ENCODE measurements around the gene DLG2.
"Not testable (repeated sequence)": the region's sequence is repeated elsewhere in the genome, so short reads cannot be mapped to it uniquely, and the experiment has no call there.

The DLG2 gene

DNA sequence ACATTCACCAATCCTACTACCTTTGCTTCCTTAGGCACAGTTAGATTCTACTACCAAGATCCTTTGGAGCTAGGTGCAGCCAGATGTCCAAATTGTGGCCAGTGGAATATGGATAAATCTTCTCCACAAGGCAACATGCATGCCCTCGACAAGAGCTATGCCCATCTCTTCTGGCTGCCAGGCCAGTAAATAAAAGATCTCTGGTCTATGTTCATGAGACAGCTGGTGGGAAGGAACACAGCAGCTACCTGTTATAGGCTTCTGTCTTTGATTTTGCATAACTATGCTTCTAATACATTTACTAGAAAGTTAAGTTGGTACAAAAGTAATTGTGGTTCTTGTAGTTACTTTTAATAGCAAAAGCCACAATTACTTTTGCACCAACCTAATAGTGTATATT is 182.7 kb downstream of the DLG2 start:
- no peak for DNase-seq (ENCODE audit: low read depth)

DNA sequence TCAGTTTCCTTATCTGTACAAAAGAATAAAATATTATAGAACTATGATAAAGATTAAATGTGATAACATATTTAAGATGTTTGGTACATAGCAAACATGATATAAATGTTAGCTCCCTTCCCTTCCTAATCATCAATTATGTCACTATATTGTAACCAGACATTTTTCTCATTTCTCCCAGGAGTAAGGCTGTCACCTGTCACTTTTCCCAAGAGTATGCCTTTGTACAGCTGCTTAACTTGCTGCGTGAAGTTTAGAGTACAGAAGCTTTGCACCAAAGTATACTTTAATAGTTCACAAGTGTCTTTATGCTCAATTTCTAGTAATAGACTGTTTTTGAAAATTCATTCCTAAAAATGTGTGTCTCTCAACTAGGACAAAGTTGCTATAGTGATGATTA is 186.9 kb downstream of the DLG2 start:
- DNase-seq (ENCODE audit: low read depth): no peak

DNA sequence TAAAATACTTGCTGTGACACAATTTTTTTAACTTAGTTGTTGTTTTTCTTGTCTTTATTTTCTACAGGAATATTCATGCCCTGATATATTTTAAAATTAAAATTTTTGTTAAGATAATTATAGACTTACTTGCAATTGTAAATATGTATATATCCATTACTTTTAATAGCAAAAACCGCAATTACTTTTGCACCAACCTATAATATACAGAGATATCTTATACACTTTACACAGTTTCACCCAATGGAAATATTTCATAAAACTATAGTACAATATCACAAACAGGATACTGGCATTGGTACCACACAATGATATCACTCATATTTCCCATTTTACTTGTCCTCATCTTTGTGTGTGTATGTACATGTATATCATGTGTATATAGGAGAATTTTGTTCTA is 188.8 kb downstream of the DLG2 start:
- no peak for DNase-seq (ENCODE audit: low read depth)

DNA sequence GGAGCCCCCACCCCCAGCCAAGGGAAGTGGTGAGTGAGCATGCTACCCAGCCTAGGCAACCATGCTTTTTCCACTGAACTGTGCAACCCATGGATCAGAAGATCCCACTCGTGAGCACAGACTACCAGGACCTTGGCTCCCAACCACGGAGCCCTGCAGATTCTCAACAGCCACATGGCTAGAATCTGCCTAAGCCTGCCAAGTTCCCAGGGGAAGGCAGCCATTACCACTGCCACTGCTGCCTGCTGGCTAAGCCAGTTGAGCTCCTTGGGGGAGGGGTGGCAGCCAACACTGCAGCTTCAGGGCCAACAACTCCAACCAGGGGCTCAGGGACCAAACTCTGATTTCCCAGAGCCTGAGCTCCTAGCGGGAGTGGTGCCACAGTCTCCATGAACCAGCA is 195.8 kb downstream of the DLG2 start:
- no peak for DNase-seq (ENCODE audit: low read depth)

DNA sequence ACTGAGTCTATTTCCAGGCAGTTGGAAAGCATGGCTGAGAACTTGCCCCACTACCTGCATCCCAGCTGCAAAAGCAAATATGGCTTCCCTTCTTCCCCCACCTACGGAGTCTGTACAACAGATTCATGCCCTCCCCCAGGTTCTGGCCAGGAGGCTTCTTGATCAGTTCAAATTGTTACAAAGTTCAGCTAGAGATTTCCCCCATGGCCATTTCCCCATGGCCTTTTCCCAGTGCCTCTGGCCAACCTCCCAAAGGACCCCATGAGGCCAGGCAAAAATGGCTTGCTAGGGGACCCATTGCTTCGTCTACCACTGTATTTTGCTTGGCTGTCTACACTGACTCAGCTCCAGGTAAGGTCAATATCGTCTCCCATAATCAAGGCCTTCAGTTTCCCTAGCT is 203.3 kb downstream of the DLG2 start:
- DNase-seq (ENCODE audit: low read depth): no peak

DNA sequence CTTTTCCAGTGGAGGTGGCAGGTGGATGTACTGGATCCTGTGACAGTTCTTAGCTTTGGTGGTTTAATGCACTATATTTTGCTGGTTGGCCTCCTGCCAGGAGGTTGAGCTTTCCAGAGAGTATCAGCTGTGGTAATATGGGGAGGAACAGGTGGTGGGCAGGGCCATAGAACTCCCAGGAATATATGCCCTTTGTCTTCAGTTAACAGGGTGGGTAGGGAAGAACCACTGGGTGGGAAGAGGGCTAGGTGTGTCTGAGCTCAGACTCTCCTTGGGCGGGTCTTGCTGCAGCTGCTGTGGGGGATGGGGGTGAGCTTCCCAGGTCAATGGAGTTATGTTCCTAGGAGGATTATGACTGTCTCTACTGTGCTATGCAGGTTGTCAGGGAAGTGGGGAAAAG is 203.8 kb downstream of the DLG2 start:
- no peak for DNase-seq (ENCODE audit: low read depth)

DNA sequence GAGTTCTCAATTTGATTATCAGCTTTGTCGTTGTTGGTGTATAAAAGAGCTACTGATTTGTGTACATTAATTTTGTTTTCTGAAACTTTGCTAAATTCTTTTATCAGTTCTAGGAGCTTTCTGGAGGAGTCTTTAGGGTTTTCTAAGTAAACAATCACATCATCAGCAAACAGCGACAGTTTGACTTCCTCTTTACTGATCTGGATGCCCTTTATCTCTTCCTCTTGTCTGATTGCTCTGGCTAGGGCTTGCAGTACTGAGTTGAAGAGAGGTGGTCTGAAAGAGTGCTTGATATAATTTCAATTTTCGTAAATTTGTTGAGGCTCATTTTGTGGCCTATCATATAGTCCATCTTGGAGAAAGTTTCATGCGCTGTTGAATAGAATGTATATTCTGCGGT is 213.0 kb downstream of the DLG2 start:
- no peak for DNase-seq (ENCODE audit: low read depth)

DNA sequence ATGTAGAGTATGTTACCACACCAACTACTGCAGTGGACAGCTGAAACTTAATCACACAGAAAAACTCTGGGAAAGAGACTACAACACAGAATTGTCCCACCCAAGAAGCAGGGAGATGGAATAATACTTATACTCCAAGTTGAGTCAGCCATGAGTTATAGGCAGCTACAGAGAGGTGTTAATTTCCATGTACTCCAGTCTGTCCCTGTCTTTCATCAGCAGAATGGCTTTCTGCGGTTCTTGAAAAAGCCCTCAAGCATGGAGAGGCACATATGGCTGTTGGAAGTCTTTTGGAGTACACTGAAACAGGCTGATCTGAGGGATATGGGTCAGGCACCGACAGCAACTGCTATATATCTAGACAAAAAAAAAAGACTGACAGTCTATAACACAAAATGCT is 219.5 kb downstream of the DLG2 start:
- DNase-seq (ENCODE audit: low read depth): no peak

DNA sequence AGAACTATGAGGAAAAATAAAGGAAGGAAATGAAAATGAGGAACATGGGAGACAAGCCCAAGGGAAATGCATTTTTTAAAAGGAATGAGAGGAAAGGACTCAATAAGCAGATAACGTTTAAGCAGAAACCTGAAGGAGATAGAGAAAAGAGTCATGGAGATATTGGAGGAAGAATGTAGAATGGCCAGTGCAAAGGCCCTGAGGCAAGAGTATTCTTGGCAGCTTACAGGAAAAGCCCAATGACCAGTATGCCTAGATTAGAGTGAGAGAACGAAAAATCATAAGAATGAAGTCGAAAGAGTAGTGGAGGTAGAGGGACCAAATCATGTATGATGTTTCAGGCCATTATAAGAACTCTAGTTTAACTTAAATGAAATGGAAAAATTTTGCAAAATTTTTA is 220.3 kb downstream of the DLG2 start:
- no peak for DNase-seq (ENCODE audit: low read depth)

DNA sequence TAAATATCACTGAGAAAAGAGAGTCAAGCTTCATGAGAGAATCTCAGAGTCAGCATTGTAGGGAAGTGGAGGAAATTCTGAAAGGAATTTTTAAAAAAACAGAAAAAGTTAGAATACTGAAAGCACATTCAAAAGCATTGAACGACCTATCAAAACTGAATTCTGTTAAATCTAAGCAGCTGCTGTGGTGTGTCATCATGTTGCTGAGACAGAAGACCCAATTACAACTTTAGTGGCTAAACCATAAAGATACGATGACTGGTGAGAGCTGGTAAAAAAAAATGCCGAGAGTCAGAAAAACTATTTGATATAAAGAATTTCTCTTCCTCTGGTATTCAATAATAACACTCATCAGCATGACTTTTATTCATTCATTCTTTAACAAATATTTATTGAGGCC is 220.8 kb downstream of the DLG2 start:
- DNase-seq (ENCODE audit: low read depth): no peak

DNA sequence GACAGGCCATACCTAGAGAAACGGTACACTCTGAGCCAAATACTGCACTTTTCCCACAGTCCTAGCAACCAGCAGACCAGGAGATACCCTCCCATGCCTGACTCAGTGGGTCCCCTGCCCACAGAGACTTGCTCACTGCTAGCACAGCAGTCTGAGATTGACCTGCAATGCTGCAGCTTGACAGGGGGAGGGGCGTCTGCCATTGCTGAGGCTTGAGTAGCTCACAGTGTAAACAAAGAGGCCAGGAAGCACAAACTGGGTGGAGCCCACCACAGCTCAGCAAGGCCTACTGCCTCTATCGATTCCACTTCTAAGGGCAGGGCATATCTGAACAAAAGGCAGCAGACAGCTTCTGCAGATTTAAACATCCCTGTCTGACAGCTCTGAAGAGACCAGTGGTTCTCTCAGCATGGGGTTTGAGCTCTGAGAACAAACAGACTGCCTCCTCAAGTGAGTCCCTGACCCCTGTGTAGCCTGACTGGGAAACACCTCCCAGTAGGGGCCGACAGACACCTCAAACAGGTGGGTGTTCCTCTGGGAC is 231.6 kb downstream of the DLG2 start:
- not testable (repeated sequence) for DNase-seq (ENCODE audit: low read depth)

DNA sequence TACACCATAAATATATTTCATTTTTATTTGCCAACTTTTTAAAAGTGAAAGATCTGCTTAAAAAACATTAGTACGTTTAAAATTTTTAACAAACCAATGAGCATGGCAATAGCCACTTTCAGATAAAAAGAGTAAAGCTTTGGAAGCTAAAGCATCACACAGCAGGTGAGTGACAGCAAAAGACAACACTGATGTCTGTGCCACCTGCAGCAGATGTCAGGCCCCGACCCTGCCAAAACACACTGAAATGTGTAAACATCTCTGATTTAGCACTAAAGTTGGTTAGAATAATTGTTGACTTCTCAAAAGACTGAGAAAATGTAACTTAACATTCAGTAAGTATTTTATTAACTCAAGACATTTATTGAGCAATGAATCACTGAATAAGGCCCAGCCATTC is 232.9 kb downstream of the DLG2 start:
- DNase-seq (ENCODE audit: low read depth): no peak

DNA sequence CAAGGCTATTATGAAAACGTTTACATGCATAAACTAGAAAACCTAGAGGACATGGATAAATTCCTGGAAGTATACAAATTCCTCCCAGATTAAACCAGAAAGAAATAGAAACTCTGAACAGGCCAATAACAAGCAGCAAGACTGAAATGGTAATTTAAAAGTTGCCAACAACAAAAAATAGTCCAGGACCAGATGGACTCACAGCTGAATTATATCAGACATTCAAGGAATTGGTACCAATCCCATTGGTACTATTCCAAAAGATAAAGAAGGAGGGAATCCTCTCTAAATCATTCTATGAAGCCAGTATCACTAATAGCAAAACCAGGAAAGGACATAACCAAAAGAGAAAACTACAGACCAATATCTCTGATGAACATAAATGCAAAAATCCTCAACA is 236.0 kb downstream of the DLG2 start:
- no peak for DNase-seq (ENCODE audit: low read depth)

DNA sequence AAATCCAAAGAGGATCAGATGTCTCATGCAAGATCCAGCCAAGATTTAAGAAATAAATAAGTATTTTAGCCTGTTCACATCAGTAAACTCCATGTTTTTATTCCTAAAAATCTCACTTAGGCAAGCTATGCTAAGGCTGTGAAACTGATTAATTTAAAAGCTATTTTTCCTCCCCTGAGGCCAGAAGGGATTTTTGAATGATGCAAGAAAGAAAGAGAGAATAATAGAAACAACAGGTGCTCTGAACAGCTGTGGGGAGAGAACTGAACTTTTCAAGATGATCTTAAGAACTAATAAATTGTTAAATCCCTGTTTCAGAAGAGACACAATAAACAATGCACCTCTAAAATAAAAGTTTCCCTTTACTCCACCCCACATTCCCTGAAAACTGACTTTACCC is 241.6 kb downstream of the DLG2 start:
- DNase-seq (ENCODE audit: low read depth): no peak

DNA sequence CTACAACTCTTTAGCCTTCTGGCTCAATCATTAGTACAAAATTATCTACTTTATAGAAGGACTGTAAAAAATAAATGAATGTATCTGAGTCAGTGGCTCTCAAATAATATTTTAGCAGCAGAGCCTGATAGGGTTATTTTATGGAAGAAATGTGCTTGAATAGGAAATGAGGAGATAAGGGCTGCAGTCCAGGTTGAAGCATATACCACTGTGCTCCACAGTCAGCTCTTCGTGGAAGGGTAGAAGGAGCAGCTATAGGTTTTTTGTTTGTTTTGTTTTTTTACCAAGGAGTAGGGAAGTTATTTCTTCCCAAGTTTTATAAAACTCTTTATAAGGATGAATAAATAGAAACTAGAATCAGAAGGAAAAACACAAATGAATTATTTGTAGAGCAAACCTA is 242.0 kb downstream of the DLG2 start:
- DNase-seq (ENCODE audit: low read depth): no peak

DNA sequence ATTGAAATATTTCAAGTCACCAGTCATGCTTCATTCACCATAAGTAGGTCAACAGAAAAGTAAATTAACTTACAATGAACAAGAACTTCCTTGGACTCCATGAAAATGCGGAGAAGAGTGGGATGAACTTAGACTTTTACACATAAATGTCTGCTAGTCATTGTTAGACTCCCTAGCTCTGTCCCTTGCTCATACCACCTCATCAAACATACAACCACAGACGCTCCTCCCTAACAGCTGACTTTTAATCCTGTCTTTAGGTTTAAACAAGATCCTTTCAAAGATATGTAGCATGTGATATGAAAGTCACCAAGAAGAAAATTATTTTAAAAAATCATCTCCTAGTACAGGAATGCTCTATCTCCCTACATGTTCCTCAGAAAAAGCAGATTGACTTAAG is 248.1 kb downstream of the DLG2 start:
- no peak for DNase-seq (ENCODE audit: low read depth)

DNA sequence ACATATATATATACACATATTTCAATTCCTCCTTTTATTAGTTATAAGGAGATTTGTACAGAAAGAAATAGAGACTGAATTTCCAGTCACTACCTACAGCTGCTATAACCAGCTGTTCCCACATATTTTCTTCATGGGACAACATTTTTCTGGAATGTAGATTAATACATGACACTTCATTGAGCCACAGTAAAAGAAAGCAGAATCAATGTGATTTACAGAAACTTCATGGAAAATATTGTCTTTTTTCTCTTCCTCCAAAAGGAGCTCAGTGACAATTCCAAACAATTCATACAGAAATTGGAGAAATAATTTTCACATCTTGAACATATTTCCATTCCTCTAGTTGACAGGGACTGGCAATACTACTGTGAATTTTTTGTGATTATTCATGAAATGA is 249.2 kb downstream of the DLG2 start:
- DNase-seq (ENCODE audit: low read depth): no peak

DNA sequence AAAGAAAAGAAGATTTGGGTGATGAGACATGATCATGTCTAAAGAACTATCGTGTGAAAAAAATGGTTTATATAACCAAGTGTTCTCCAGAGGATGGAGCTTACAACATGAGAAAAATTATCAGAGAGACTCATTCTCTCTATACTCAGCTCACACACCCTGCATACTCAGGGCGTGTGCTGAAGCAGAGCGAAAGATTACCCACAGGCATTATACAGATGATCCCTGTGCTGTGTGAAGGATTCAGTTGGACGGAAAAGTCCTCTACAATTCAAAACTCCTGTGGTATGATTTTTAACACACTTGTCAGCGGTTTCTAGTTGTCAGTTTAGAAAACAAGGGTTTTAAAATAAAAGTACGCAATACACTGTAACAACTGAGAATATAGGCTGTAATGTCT is 267.3 kb downstream of the DLG2 start:
- DNase-seq (ENCODE audit: low read depth): no peak

DNA sequence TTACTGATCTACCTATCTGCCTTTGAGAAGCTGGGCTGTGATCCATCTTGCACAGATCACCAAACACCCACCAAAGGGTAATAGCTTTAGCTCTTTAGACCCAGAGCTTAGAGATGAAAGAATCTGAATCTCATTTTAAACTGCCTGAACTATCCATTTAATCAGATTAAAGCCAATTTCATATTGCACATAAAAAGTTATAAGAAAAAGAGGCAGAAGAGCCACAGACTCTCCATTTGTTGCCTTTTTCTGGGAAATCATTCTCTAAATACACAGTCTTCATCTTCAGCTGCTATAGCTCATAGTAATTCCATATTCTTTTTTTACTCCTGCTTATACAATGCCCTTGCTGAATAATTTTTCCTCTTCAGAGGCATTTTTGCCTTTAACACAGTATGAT is 271.2 kb downstream of the DLG2 start:
- no peak for DNase-seq (ENCODE audit: low read depth)

DNA sequence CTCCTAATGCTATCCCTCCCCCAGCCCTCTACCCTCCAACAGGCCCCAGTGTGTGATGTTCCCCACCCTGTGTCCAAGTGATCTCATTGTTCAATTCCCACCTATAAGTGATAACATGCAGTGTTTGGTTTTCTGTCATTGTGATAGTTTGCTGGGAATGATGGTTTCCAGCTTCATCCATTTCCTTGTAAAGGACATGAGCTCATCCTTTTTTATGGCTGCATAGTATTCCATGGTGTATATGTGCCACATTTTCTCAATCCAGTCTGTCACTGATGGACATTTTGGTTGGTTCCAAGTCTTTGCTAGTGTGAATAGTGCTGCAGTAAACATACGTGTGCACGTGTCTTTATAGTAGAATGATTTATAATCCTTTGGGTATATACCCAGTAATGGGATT is 277.6 kb downstream of the DLG2 start:
- DNase-seq (ENCODE audit: low read depth): not testable (repeated sequence)

DNA sequence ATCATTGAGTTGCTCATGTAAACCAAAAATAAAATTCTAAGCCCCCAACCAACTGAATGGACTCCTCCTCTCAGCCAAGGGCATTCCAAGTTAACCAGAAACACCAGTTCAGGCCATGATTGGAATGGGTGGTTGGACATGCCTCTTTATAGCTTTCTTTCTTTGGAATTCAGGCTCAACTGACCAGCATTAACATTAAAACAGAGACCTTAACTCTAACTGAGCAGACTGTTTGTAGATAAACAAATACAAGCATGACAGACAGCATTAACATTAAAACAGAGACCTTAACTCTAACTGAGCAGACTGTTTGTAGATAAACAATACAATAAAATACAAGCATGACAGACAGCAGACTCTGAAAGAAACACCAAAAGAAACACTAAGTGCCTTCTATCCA is 278.2 kb downstream of the DLG2 start:
- no peak for DNase-seq (ENCODE audit: low read depth)

DNA sequence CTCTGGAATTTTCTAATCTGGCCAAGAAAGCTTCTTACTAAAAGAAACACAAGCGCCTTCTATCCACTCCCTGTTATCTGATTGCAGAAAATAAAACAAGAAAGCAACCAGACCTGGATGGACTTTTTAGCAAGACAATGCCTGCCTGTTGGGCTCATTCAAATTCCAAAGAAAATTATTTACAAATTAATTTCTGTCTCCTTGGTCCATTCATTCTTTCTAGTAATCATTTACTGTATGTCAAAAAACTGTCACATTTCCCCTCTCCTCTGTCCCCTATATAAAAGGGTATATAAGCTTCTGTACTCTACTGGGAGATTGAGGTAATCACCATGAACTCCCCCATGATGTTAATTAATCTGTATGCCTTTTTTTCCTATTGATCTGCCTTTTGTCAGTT is 279.9 kb downstream of the DLG2 start:
- DNase-seq (ENCODE audit: low read depth): no peak

DNA sequence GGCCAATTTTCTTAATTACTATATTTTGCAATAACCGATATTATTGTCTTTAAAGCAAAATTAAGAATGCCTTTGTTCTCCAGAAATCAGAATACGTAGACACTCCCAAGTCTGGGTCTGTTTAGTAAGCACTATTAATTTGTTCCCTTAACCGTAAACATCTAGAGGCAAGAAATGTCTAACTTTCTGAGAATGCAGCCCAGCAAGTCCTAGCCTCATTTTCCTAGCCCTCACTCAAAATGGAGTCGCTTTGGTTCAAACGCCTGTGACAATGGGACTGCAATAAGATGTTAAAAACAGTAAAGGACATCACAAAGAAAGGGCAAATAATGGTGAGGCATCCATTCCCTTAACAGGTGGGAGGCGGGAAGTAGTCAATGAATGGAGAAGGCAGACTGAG is 280.7 kb downstream of the DLG2 start:
- DNase-seq (ENCODE audit: low read depth): no peak

DNA sequence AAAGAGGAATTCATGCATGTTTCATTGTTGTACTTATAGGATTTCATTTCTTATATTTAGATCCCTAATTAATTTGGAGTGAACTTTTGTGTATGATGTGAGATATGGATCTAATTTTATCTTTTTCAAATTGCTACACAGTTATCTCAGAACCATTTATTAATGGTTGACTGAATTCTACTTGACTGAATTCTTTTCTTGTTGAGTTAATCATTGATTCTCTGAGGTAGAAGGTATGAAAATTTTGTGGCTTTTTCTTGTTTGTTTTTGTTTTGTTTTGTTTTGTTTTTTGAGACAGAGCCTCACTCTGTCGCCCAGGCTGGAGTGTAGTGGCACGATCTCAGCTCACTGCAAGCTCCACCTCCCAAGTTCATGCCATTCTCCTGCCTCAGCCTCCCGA is 286.3 kb downstream of the DLG2 start:
- not testable (repeated sequence) for DNase-seq (ENCODE audit: low read depth)

DNA sequence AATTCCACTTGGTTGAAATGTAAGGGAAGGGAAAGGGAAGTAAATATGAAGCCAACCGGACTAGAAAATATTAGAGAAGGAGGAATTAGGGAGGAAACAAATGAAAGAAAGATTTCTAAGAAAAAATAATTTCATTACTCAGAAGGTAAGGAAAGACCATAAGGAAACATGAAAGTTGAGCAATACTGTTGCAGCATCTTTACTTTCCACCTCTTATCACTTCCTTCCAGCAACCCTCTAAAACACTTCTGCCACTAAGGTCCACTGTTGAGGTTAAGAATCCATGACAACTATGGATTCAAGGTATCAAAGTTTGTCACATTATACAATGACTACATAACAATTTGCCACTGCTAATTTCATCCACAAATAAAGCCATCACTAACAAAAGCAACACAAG is 308.6 kb downstream of the DLG2 start:
- DNase-seq (ENCODE audit: low read depth): no peak

All from activated T-helper 1 cell treated with Interleukin-2 at 50 U/mL for 16 hours (primary cell).